ENCODE data around the gene YIPF7. TPM values are rescaled to one million over a fixed set of nuclear protein-coding genes. Genes with fewer than 3 reads are reported as not detected.

Gene YIPF7
- total and polyA plus RNA-seq, 9 of the 15 experiments (the other 6 are each of a cell fraction or from before 2014, with no cell fraction given), result 0.14 TPM; not detected in 8

- ATAC-seq (no peak), FAIRE-seq (no peak), DNase-seq (ENCODE audit: extremely low read depth in 1 of 4, low spot score in 3 of 4) (no peak)
- Histone ChIP-seq H3K9me1 (ENCODE audit: control insufficient read depth, insufficient read depth, low read length) (no peaks in the 10 kb centered on the region), H3K79me2 (ENCODE audit: control insufficient read depth, insufficient read depth, low read length) (no peaks in the 10 kb centered on the region), H3K4me3 (no peak overlapping the region), H4K20me1 (replicated peaks; ENCODE audit: control insufficient read depth, insufficient read depth, low read length) (no peaks in the 10 kb centered on the region), H2AFZ (ENCODE audit: low read depth, low read length) (no peak overlapping the region), H3K27me3 (ENCODE audit: control insufficient read depth in 2 of 2, insufficient read depth in 2 of 2, low read length in 2 of 2) (no peaks in the 10 kb centered on the region), H3K4me2 (ENCODE audit: insufficient read depth, low read length) (no peak overlapping the region), H3K36me3 (ENCODE audit: control insufficient read depth, insufficient read depth, low read length) (no peaks in the 10 kb centered on the region), H3K9ac (ENCODE audit: insufficient read depth in 1 of 2, low read depth in 2 of 2, low read length in 2 of 2) (no peak overlapping the region), H3K4me1 (replicated peaks in 1 of 2; ENCODE audit: control insufficient read depth in 2 of 2, insufficient read depth in 2 of 2, low read length in 2 of 2) (peaks cover 0 to 13% of the 10 kb centered on the region in 2 experiments; a peak in 2 of 5 replicates), H3K9me3 (replicated peaks; ENCODE audit: control insufficient read depth, insufficient read depth, low read depth, low read length) (no peaks in the 10 kb centered on the region), H3K27ac (ENCODE audit: extremely low read depth, low read depth, low read length) (no peak overlapping the region)
- in situ Hi-C loops (cut with MboI), result no loop called here
- CTCF ChIA-PET (ENCODE audit: low intra/inter-chr PET ratio), result no interaction called here
- BruUV-seq (replicated peaks), result no TSS peak
- intact Hi-C loops (cut with micrococcal nuclease), result no loop called here
- POLR2A ChIA-PET, result no interaction called here
- 50% methylated on average over 3 of the region's 3 CpGs for WGBS (ENCODE audit: insufficient coverage, low coverage, missing lambda C conversion rate)
- TF ChIP-seq MAFG (tag; conservative IDR thresholded peaks at IDR 0.05) (no peak), NCOA4 (IDR thresholded peaks at IDR 0.05; ENCODE audit: partially characterized antibody) (no peak), MXI1 (IDR thresholded peaks at IDR 0.05; ENCODE audit: low read depth, low read length) (no peak), GTF2A2 (tag; IDR thresholded peaks at IDR 0.05) (no peak), ZNF696 (CRISPR knock-in tag; conservative IDR thresholded peaks at IDR 0.05) (no peak), ZNF551 (CRISPR knock-in tag; IDR thresholded peaks at IDR 0.05) (no peak), RBM22 (IDR thresholded peaks at IDR 0.05; ENCODE audit: low read depth, low read length, poor library complexity, severe bottlenecking) (no peak), ZNF23 (CRISPR knock-in tag; IDR thresholded peaks at IDR 0.05) (no peak), SIN3B (IDR thresholded peaks at IDR 0.05; ENCODE audit: low read depth) (no peak), ELK3 (CRISPR knock-in tag; IDR thresholded peaks at IDR 0.05) (no peak), HMG20A (CRISPR knock-in tag; conservative IDR thresholded peaks at IDR 0.05) (no peak), E2F8 (IDR thresholded peaks at IDR 0.05; ENCODE audit: low read depth, partially characterized antibody) (no peak), ZNF644 (tag; IDR thresholded peaks at IDR 0.05; ENCODE audit: low read depth) (no peak), DLX4 (CRISPR knock-in tag; IDR thresholded peaks at IDR 0.05) (no peak), POLR2A (conservative IDR thresholded peaks at IDR 0.05) (no peak), FOSL1 (tag; conservative IDR thresholded peaks at IDR 0.05) (no peak)
Measured at GRCh38 chr4:44671636-44672035, 20.2 kb upstream of the YIPF7 start.
